ENCODE measurements around the gene LRGUK. TPM values are rescaled to one million over a fixed set of nuclear protein-coding genes. Genes with fewer than 3 reads are reported as not detected.

Gene LRGUK
- total RNA-seq, 1 experiment from 2014 or later, result 0.49 TPM

- TF ChIP-seq POLR2AphosphoS5 (IDR thresholded peaks at IDR 0.05; ENCODE audit: low read depth, low read length) (no peak), EZH2 (IDR thresholded peaks at IDR 0.05) (no peak), CEBPB (IDR thresholded peaks at IDR 0.05; ENCODE audit: low read depth) (no peak)
Measured at GRCh38 chr7:134155871-134156270, 28.7 kb downstream of the LRGUK start (continued).

DNA sequence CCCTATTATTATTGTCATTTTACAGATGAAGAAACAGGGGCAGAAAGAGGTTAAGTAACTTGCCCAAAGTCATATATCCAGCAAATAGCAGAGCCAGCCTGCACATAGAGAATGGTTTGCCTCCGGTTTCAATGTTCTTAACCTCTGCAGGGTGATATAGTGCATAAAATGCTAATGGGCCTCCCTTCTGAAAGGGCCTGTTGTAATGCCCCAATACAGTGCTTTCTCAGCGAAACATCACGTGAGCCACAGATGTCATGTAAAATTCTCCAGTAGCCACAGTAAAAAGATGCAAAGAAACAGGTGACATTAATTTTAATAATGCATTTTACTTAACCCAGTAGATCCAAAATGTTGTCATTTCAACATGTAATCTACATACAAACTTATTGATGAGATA is 38.1 kb downstream of the LRGUK start:
- Histone ChIP-seq H3K4me1 (ENCODE audit: control insufficient read depth in 1 of 2, insufficient read depth in 2 of 2, low read length in 2 of 2) (no peaks in the 10 kb centered on the region), H3K9me3 (ENCODE audit: control insufficient read depth in 1 of 2, insufficient read depth in 1 of 2, low read depth in 1 of 2, low read length in 2 of 2) (no peaks in the 10 kb centered on the region), H4K20me1 (ENCODE audit: insufficient read depth) (no peaks in the 10 kb centered on the region), H3K4me2 (ENCODE audit: low read length) (no peak overlapping the region), H3K27ac (ENCODE audit: low read depth, low read length) (no peak overlapping the region), H3K36me3 (ENCODE audit: control insufficient read depth in 1 of 2, insufficient read depth in 2 of 2, low read length in 2 of 2) (no peaks in the 10 kb centered on the region), H3K79me2 (ENCODE audit: insufficient read depth, low read length) (no peaks in the 10 kb centered on the region), H2AFZ (ENCODE audit: low read depth, low read length, poor library complexity, severe bottlenecking) (no peak overlapping the region), H3K9me2 (ENCODE audit: insufficient read depth) (no peaks in the 10 kb centered on the region; the same call in 1 of the 2 replicates), H3K9ac (ENCODE audit: low read length) (no peak overlapping the region), H3K4me3 (replicated peaks in 1 of 2; ENCODE audit: low read depth in 1 of 2, low read length in 2 of 2) (no peak overlapping the region), H3K27me3 (ENCODE audit: insufficient read depth, low read length) (no peaks in the 10 kb centered on the region)
- POLR2A ChIA-PET, result no interaction called here
- DNase-seq (ENCODE audit: low read depth, low spot score) (no peak), ATAC-seq (no peak)
- intact Hi-C loops (cut with micrococcal nuclease), result no loop called here
- TF ChIP-seq CEBPB (IDR thresholded peaks at IDR 0.05; ENCODE audit: low read depth) (no peak), EZH2 (IDR thresholded peaks at IDR 0.05) (no peak), CTCF (IDR thresholded peaks at IDR 0.05 in 2 of 3, conservative IDR thresholded peaks at IDR 0.05 in 1 of 3; ENCODE audit: borderline replicate concordance in 1 of 3, insufficient read depth in 1 of 3, low read depth in 2 of 3, low read length in 2 of 3) (no peak), EZH2phosphoT487 (IDR thresholded peaks at IDR 0.05; ENCODE audit: borderline replicate concordance) (no peak), RAD21 (IDR thresholded peaks at IDR 0.05; ENCODE audit: low read depth) (no peak), ZFX (IDR thresholded peaks at IDR 0.05) (no peak), SIN3A (IDR thresholded peaks at IDR 0.05; ENCODE audit: low read depth) (no peak), TCF7L2 (IDR thresholded peaks at IDR 0.05; ENCODE audit: borderline replicate concordance, extremely low read depth, insufficient read depth, insufficient read length) (no peak), SRF (IDR thresholded peaks at IDR 0.05; ENCODE audit: low read depth) (no peak), FOSL1 (IDR thresholded peaks at IDR 0.05; ENCODE audit: low read depth) (no peak), POLR2AphosphoS5 (IDR thresholded peaks at IDR 0.05; ENCODE audit: low read depth, low read length) (no peak), YY1 (IDR thresholded peaks at IDR 0.05; ENCODE audit: extremely low read depth, insufficient replicate concordance, low read depth, low read length) (no peak), ELF1 (IDR thresholded peaks at IDR 0.05; ENCODE audit: borderline replicate concordance, low read depth) (no peak), POLR2A (IDR thresholded peaks at IDR 0.05; ENCODE audit: borderline replicate concordance, extremely low read depth, insufficient read depth, insufficient read length) (no peak), ZNF274 (IDR thresholded peaks at IDR 0.05; ENCODE audit: low read depth, low read length) (no peak), EGR1 (IDR thresholded peaks at IDR 0.05; ENCODE audit: low read depth) (no peak)
- TF ChIP-seq, protein P1, sequence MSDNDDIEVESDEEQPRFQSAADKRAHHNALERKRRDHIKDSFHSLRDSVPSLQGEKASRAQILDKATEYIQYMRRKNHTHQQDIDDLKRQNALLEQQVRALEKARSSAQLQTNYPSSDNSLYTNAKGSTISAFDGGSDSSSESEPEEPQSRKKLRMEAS (IDR thresholded peaks at IDR 0.05), result no peak
- TF ChIP-seq, protein P2, sequence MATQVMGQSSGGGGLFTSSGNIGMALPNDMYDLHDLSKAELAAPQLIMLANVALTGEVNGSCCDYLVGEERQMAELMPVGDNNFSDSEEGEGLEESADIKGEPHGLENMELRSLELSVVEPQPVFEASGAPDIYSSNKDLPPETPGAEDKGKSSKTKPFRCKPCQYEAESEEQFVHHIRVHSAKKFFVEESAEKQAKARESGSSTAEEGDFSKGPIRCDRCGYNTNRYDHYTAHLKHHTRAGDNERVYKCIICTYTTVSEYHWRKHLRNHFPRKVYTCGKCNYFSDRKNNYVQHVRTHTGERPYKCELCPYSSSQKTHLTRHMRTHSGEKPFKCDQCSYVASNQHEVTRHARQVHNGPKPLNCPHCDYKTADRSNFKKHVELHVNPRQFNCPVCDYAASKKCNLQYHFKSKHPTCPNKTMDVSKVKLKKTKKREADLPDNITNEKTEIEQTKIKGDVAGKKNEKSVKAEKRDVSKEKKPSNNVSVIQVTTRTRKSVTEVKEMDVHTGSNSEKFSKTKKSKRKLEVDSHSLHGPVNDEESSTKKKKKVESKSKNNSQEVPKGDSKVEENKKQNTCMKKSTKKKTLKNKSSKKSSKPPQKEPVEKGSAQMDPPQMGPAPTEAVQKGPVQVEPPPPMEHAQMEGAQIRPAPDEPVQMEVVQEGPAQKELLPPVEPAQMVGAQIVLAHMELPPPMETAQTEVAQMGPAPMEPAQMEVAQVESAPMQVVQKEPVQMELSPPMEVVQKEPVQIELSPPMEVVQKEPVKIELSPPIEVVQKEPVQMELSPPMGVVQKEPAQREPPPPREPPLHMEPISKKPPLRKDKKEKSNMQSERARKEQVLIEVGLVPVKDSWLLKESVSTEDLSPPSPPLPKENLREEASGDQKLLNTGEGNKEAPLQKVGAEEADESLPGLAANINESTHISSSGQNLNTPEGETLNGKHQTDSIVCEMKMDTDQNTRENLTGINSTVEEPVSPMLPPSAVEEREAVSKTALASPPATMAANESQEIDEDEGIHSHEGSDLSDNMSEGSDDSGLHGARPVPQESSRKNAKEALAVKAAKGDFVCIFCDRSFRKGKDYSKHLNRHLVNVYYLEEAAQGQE (IDR thresholded peaks at IDR 0.05; ENCODE audit: low read depth), result no peak
- TF ChIP-seq, protein P3, sequence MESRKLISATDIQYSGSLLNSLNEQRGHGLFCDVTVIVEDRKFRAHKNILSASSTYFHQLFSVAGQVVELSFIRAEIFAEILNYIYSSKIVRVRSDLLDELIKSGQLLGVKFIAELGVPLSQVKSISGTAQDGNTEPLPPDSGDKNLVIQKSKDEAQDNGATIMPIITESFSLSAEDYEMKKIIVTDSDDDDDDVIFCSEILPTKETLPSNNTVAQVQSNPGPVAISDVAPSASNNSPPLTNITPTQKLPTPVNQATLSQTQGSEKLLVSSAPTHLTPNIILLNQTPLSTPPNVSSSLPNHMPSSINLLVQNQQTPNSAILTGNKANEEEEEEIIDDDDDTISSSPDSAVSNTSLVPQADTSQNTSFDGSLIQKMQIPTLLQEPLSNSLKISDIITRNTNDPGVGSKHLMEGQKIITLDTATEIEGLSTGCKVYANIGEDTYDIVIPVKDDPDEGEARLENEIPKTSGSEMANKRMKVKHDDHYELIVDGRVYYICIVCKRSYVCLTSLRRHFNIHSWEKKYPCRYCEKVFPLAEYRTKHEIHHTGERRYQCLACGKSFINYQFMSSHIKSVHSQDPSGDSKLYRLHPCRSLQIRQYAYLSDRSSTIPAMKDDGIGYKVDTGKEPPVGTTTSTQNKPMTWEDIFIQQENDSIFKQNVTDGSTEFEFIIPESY (IDR thresholded peaks at IDR 0.05; ENCODE audit: extremely low read depth, insufficient replicate concordance, low read length), result no peak
- CTCF ChIA-PET, result no interaction called here
- no TSS peak for BruUV-seq (replicated peaks)
- RAD21 ChIA-PET (ENCODE audit: low non-redundant PET in 1 of 2, low total read pairs in 2 of 2, uncharacterized antibody in 2 of 2, unreplicated experiment in 2 of 2), result no interaction called here

All from HCT116 (cell line).